GM21447 (cell line): ENCODE data around the gene VIL1.

Experiments
- ATAC-seq: cut with Tn5 transposase; IDR thresholded peaks from one replicate; pipeline ENCODE4 v1.9.1; 2021; ENCODE audit not compliant: unreplicated experiment

Gene VIL1

GRCh38 chr2:218482651-218483050, 63.7 kb downstream of the VIL1 start:
- no peak for ATAC-seq

- ATAC-seq = no peak
Observed at GRCh38 chr2:218485986-218486667, 67.2 kb downstream of the VIL1 start.

- ATAC-seq = no peak
Observed at GRCh38 chr2:218500501-218501060, 81.7 kb downstream of the VIL1 start.

GRCh38 chr2:218501665-218502064, 82.7 kb downstream of the VIL1 start:
- ATAC-seq = no peak
